IPS-18c (cell line): ENCODE results near the gene GCHFR.

Experiments used
- H3K4me3 ChIP-seq: 2 replicates; pipeline ENCODE4 v1.7.0; 2013; ENCODE audit warnings: low read depth, mild to moderate bottlenecking, low read length, moderate library complexity; ENCODE audit not compliant: insufficient read depth
- H3K9me3 ChIP-seq: one replicate; pipeline ENCODE4 v1.6.1; 2013; ENCODE audit warnings: mild to moderate bottlenecking, low read length, moderate library complexity; ENCODE audit not compliant: control insufficient read depth, insufficient read depth

Gene GCHFR

GRCh38 chr15:40769274-40770146 lies 5.6 kb downstream of the GCHFR start, which contains the start of gene C15orf62:
Gene C15orf62, plus strand, starts transcription at chr15:40769980. Its CDS starts 516 bp downstream, at chr15:40770496.
- no peaks in the 10 kb centered on the region for H3K9me3 ChIP-seq
- H3K4me3 ChIP-seq = no peak within 1 kb of the TSS

GRCh38 chr15:40770147-40770721 lies 6.4 kb downstream of the GCHFR start:
- Histone ChIP-seq H3K9me3 (no peaks in the 10 kb centered on the region), H3K4me3 (no peak overlapping the region)

- no peak overlapping the region for H3K4me3 ChIP-seq
Observed at GRCh38 chr15:40771242-40771641, 7.4 kb downstream of the GCHFR start.

GRCh38 chr15:40772014-40772413 lies 8.1 kb downstream of the GCHFR start:
- H3K9me3 ChIP-seq = no peaks in the 10 kb centered on the region
- H3K4me3 ChIP-seq = no peak overlapping the region

More at GRCh38 chr15:40771242-40771641, 7.4 kb downstream of the GCHFR start:
- no peaks in the 10 kb centered on the region for H3K9me3 ChIP-seq

- no peaks in the 10 kb centered on the region for H3K9me3 ChIP-seq
- no peak overlapping the region for H3K4me3 ChIP-seq
Observed at GRCh38 chr15:40773496-40773895, 9.6 kb downstream of the GCHFR start.

GRCh38 chr15:40773902-40774301 lies 10.0 kb downstream of the GCHFR start:
- Histone ChIP-seq H3K9me3 (no peaks in the 10 kb centered on the region), H3K4me3 (no peak overlapping the region)

GRCh38 chr15:40775007-40775406 lies 11.1 kb downstream of the GCHFR start:
- no peak overlapping the region for H3K4me3 ChIP-seq
- H3K9me3 ChIP-seq = no peaks in the 10 kb centered on the region

GRCh38 chr15:40775740-40776536 lies 12.1 kb downstream of the GCHFR start:
- H3K4me3 ChIP-seq = no peak overlapping the region

GRCh38 chr15:40776537-40777141 lies 12.8 kb downstream of the GCHFR start:
- H3K4me3 ChIP-seq = no peak overlapping the region
- H3K9me3 ChIP-seq = no peaks in the 10 kb centered on the region

More at GRCh38 chr15:40775740-40776536, 12.1 kb downstream of the GCHFR start:
- no peaks in the 10 kb centered on the region for H3K9me3 ChIP-seq

- no peak overlapping the region for H3K4me3 ChIP-seq
- no peaks in the 10 kb centered on the region for H3K9me3 ChIP-seq
Observed at GRCh38 chr15:40782609-40783227, 18.9 kb downstream of the GCHFR start.

- Histone ChIP-seq H3K9me3 (no peaks in the 10 kb centered on the region), H3K4me3 (no peak overlapping the region)
Observed at GRCh38 chr15:40785164-40785563, 21.3 kb downstream of the GCHFR start.

GRCh38 chr15:40785814-40786213 lies 21.9 kb downstream of the GCHFR start:
- no peaks in the 10 kb centered on the region for H3K9me3 ChIP-seq
- H3K4me3 ChIP-seq = no peak overlapping the region

GRCh38 chr15:40787344-40787841 lies 23.5 kb downstream of the GCHFR start:
- Histone ChIP-seq H3K9me3 (no peaks in the 10 kb centered on the region), H3K4me3 (no peak overlapping the region; the same call in 1 of the 2 replicates)

- no peaks in the 10 kb centered on the region for H3K9me3 ChIP-seq
- no peak overlapping the region for H3K4me3 ChIP-seq
Observed at GRCh38 chr15:40787991-40788390, 24.1 kb downstream of the GCHFR start.

GRCh38 chr15:40789119-40789518 lies 25.3 kb downstream of the GCHFR start:
- H3K4me3 ChIP-seq = no peak overlapping the region
- no peaks in the 10 kb centered on the region for H3K9me3 ChIP-seq

- Histone ChIP-seq H3K4me3 (no peak overlapping the region), H3K9me3 (no peaks in the 10 kb centered on the region)
Observed at GRCh38 chr15:40789999-40790398, 26.1 kb downstream of the GCHFR start.

- H3K9me3 ChIP-seq = no peaks in the 10 kb centered on the region
- no peak overlapping the region for H3K4me3 ChIP-seq
Observed at GRCh38 chr15:40790718-40791117, 26.9 kb downstream of the GCHFR start.
